Sigmoid colon (tissue), 7 donors: ENCODE results near the gene RANGRF. TPM values are rescaled to one million over a fixed set of nuclear protein-coding genes. Genes with fewer than 3 reads are reported as not detected.

ENCODE experiments used
- DNase-seq: peaks from one replicate; pipeline ENCODE4 v3.0.0-alpha.2; 2019
- H3K27ac ChIP-seq, 4 donors: fragments of 200-600 bp; sonication (generic); one replicate each; pipeline ENCODE4 v1.5.1; 2016 to 2019; ENCODE audit warnings: mild to moderate bottlenecking in 1 of 4
- H3K27me3 ChIP-seq, 3 donors: fragments of 200-600 bp; sonication (generic); one replicate each; pipeline ENCODE4 v1.5.1; 2019; ENCODE audit warnings: mild to moderate bottlenecking in 1 of 3
- H3K36me3 ChIP-seq, 4 donors: fragments of 200-600 bp; sonication (generic); one replicate each; pipeline ENCODE4 v1.5.1; 2016 to 2019
- H3K4me1 ChIP-seq, 4 donors: fragments of 200-600 bp; sonication (generic); one replicate each; pipeline ENCODE4 v1.5.1; 2017 to 2019
- H3K4me3 ChIP-seq, 4 donors: fragments of 200-600 bp; sonication (generic); one replicate each; pipeline ENCODE4 v1.5.1; 2017 to 2019; ENCODE audit warnings: mild to moderate bottlenecking in 2 of 4, moderate library complexity in 1 of 4
- H3K9me3 ChIP-seq, 4 donors: fragments of 200-600 bp in 3 of 4; sonication (generic) in 3 of 4; one replicate each; pipeline versions ENCODE4 v1.5.1 to v1.6.1; 2013 to 2019
- CTCF ChIP-seq, 4 experiments: fragments of 450-650 bp in 3 of 4; fragments of 200-600 bp in 1 of 4; IDR thresholded peaks; one replicate each; pipeline ENCODE4 v1.5.1; 2016 to 2019; ENCODE audit warnings: antibody characterized with exemption in 4 of 4, mild to moderate bottlenecking in 3 of 4, moderate library complexity in 2 of 4
- EP300 ChIP-seq, 4 donors: sonication (generic); formaldehyde crosslinking; IDR thresholded peaks; one replicate each; pipeline ENCODE4 v1.6.1; 2017; ENCODE audit warnings: antibody characterized with exemption in 4 of 4
- POLR2A ChIP-seq, 2 donors: fragments of 450-650 bp; IDR thresholded peaks; one replicate each; pipeline ENCODE4 v1.6.1; 2016; ENCODE audit warnings: antibody characterized with exemption in 2 of 2, mild to moderate bottlenecking in 2 of 2, moderate library complexity in 2 of 2
- POLR2AphosphoS5 ChIP-seq, 4 donors: sonication (generic); formaldehyde crosslinking; IDR thresholded peaks; one replicate each; pipeline ENCODE4 v1.6.1; 2017; ENCODE audit warnings: antibody characterized with exemption in 4 of 4
- WGBS, 2 donors: extraction: QIAGEN DNeasy Blood & Tissue Kit; methylation state at CpG; one replicate each; pipeline ENCODE4 v1.1.7; 2013; 5-methylcytosine and 5-hydroxymethylcytosine counted together
- intact Hi-C: fragments of 100-400 bp; cut with DNase I; formaldehyde crosslinking; loops from one replicate; pipeline ENCODE4 v1.15.1; 2023
- polyA plus RNA-seq, 3 donors: library from polyadenylated mRNA; stranded (reverse); fragments of 200-250 nt; gene quantifications; one replicate each; pipeline ENCODE4 v1.2.3, GENCODE V29; 2013
- total RNA-seq, 4 donors: library from RNA; depleted of rRNA; stranded (reverse); fragments of >200 nt; gene quantifications; one replicate each; pipeline ENCODE4 v1.1.0, GENCODE V29; 2016
- donor health status: healthy with polysubstance abuse.
- donor health status: Bipolar disorder and iron deficiency.
- donor health status: healthy.

Gene RANGRF
- total and polyA plus RNA-seq, 7 donors = 20.8 to 46.6 (median 27.5) TPM

DNA sequence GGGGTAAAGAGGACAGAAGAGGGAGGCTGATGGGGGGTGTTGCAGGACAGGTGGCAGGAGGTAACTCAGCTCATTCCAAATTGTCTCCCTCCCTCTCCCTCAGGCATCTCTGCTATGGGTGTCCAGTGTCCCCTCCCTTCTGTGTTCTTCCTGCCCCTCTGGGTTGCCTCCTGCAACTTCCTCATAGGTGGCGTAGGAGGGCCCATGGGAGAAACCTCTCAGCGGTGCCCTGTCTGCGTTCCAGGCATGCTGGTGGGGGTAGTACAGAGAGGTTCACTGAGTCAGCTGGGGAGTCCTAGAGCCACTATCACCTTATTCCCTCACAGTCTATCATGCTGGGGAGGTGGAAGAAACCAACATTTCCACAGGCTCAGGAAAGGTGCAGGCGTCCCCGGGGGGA is 36.5 kb downstream of the RANGRF start:
- no peak for DNase-seq
- intact Hi-C loops = no loop called here
- Histone ChIP-seq H3K4me1 (peaks cover 0 to 13% (median 13%) of the 10 kb centered on the region in 4 donors), H3K27me3 (peaks cover 2 to 39% (median 9%) of the 10 kb centered on the region in 3 donors), H3K4me3 (no peak overlapping the region), H3K9me3 (no peaks in the 10 kb centered on the region), H3K36me3 (no peaks in the 10 kb centered on the region), H3K27ac (no peak overlapping the region)
- TF ChIP-seq EP300 (IDR thresholded peaks at IDR 0.05) = no peak
- TF ChIP-seq CTCF (IDR thresholded peaks at IDR 0.05) = no peak
- no peak for TF ChIP-seq POLR2AphosphoS5 (IDR thresholded peaks at IDR 0.05)
- no peak for TF ChIP-seq POLR2A (IDR thresholded peaks at IDR 0.05)
- 57 to 60% methylated on average over 5 of the region's 5 CpGs for WGBS, 2 donors

GRCh38 chr17:8326511-8327302 is 38.2 kb downstream of the RANGRF start:
- intact Hi-C loops = no loop called here
- H3K27me3 ChIP-seq = peaks cover 2 to 43% (median 9%) of the 10 kb centered on the region in 3 donors
- H3K9me3 ChIP-seq = no peaks in the 10 kb centered on the region
- 4 to 8% methylated on average over 48 of the region's 48 CpGs for WGBS, 2 donors
- H3K27ac ChIP-seq = peak overlapping the region; percentile 15 to 58 (median 54)
- DNase-seq = peak; percentile 72
- H3K36me3 ChIP-seq = no peaks in the 10 kb centered on the region
- H3K4me1 ChIP-seq = peaks cover 0 to 13% (median 13%) of the 10 kb centered on the region in 4 donors
- TF ChIP-seq CTCF (IDR thresholded peaks at IDR 0.05) (no peak), POLR2A (IDR thresholded peaks at IDR 0.05) (no peak), EP300 (IDR thresholded peaks at IDR 0.05) (no peak), POLR2AphosphoS5 (IDR thresholded peaks at IDR 0.05) (no peak)
- H3K4me3 ChIP-seq = peak overlapping the region; percentile 32 to 51 (median 44)

DNA sequence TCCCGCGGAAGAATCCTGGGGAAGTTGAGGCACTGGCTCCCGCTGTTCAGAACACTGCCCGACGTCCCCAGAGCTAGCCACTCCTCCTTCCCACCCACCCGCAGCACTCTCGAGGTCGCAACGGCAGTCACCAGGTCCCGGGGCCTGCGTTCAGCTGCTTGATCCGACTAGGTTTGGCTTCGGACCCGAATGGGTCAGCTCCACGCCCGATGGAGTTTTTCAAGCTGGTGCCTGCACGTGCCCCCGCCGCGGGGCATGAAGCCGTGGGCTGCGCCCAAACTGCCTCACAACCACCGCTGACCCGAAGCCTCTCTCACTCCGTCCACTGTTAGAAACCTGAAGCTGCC is 38.8 kb downstream of the RANGRF start:
- TF ChIP-seq POLR2AphosphoS5 (IDR thresholded peaks at IDR 0.05) (no peak), EP300 (IDR thresholded peaks at IDR 0.05) (no peak), CTCF (IDR thresholded peaks at IDR 0.05) (no peak), POLR2A (IDR thresholded peaks at IDR 0.05) (no peak)
- intact Hi-C loops = no loop called here
- Histone ChIP-seq H3K27ac (peak overlapping the region; percentile 15 to 58 (median 54)), H3K4me1 (peaks cover 0 to 13% (median 13%) of the 10 kb centered on the region in 4 donors), H3K36me3 (no peaks in the 10 kb centered on the region), H3K27me3 (peaks cover 2 to 43% (median 9%) of the 10 kb centered on the region in 3 donors), H3K4me3 (peak overlapping the region; percentile 32 to 51 (median 44)), H3K9me3 (no peaks in the 10 kb centered on the region)
- 23 to 26% methylated on average over 25 of the region's 25 CpGs for WGBS, 2 donors
- DNase-seq = no peak

DNA sequence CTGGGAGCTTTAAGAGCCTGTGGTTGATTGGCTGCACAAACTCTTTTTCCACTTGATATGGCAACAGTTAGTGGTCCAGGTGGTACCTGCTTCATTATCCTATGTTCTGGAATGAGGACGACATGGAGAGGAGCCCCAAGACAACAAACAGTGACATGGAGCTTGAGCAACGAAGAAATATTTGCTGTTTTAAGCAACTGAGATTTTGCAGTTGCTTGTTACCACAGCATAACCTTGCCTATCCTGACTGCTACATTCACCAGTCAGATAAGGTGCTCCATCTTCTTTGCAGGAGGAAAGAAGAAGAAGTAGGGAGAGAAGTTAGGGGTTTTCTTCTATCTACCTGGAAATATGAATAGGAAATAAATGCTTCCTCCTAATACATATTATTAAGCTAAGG is 43.7 kb downstream of the RANGRF start:
- DNase-seq = no peak
- H3K36me3 ChIP-seq = no peaks in the 10 kb centered on the region
- no peak overlapping the region for H3K27ac ChIP-seq
- peaks cover 0 to 13% (median under 1%) of the 10 kb centered on the region in 3 donors for H3K27me3 ChIP-seq
- H3K9me3 ChIP-seq = no peaks in the 10 kb centered on the region
- peaks cover 0 to 4% (median 4%) of the 10 kb centered on the region in 4 donors for H3K4me1 ChIP-seq
- no peak for TF ChIP-seq POLR2A (IDR thresholded peaks at IDR 0.05)
- no peak for TF ChIP-seq POLR2AphosphoS5 (IDR thresholded peaks at IDR 0.05)
- no peak for TF ChIP-seq CTCF (IDR thresholded peaks at IDR 0.05)
- no peak for TF ChIP-seq EP300 (IDR thresholded peaks at IDR 0.05)
- no peak overlapping the region for H3K4me3 ChIP-seq
- 79 to 84% methylated on average over 2 of the region's 2 CpGs for WGBS, 2 donors
- intact Hi-C loops = no loop called here
